Measurements from ENCODE around the gene FBXO2. TPM values are rescaled to one million over a fixed set of nuclear protein-coding genes. Genes with fewer than 3 reads are reported as not detected.
A peak's percentile ranks its signal among the peaks of the same experiment; 100 is the strongest.

FBXO2 gene
- total and polyA plus RNA-seq, 9 of the 15 experiments (the other 6 are each of a cell fraction or from before 2014, with no cell fraction given), result 0.04 to 1.9 (median 0.27) TPM

- Histone ChIP-seq H3K9me1 (ENCODE audit: control insufficient read depth, insufficient read depth, low read length) (no peaks in the 10 kb centered on the region), H2AFZ (ENCODE audit: low read depth, low read length) (no peak overlapping the region), H3K9me3 (replicated peaks; ENCODE audit: control insufficient read depth, insufficient read depth, low read depth, low read length) (no peaks in the 10 kb centered on the region), H3K27ac (ENCODE audit: extremely low read depth, low read depth, low read length) (no peak overlapping the region), H4K20me1 (replicated peaks; ENCODE audit: control insufficient read depth, insufficient read depth, low read length) (peaks cover 21% of the 10 kb centered on the region), H3K4me2 (ENCODE audit: insufficient read depth, low read length) (no peak overlapping the region), H3K36me3 (ENCODE audit: control insufficient read depth, insufficient read depth, low read length) (no peaks in the 10 kb centered on the region), H3K9ac (ENCODE audit: insufficient read depth in 1 of 2, low read depth in 2 of 2, low read length in 2 of 2) (no peak overlapping the region), H3K4me1 (replicated peaks in 1 of 2; ENCODE audit: control insufficient read depth in 2 of 2, insufficient read depth in 2 of 2, low read length in 2 of 2) (no peaks in the 10 kb centered on the region), H3K27me3 (ENCODE audit: control insufficient read depth in 2 of 2, insufficient read depth in 2 of 2, low read length in 2 of 2) (peaks cover 33 to 83% of the 10 kb centered on the region in 2 experiments), H3K79me2 (ENCODE audit: control insufficient read depth, insufficient read depth, low read length) (no peaks in the 10 kb centered on the region), H3K4me3 (no peak overlapping the region)
- DNase-seq (ENCODE audit: extremely low read depth in 1 of 4, low spot score in 3 of 4) (no peak), FAIRE-seq (no peak), ATAC-seq (no peak)
- POLR2A ChIA-PET, result interaction anchor here (1.6 kb wide), 1 partner anchor 10 kb away, joined by 4 read pairs; no protein-coding TSS in a partner anchor
- CTCF ChIA-PET (ENCODE audit: low intra/inter-chr PET ratio), result no interaction called here
- intact Hi-C loops (cut with micrococcal nuclease), result no loop called here
- BruUV-seq (replicated peaks), result no TSS peak
- in situ Hi-C loops (cut with MboI), result no loop called here
- WGBS (ENCODE audit: insufficient coverage, low coverage, missing lambda C conversion rate), result 0% methylated on average over 5 of the region's 5 CpGs
- TF ChIP-seq ADNP (tag; IDR thresholded peaks at IDR 0.05) (0 out of 2 replicates have a peak, but pooled peaks have one; percentile 32), KDM1A (IDR thresholded peaks at IDR 0.05) (peak in 1 of 2 experiments; percentile 22; a peak in 1 of 4 replicates), RBM25 (IDR thresholded peaks at IDR 0.05; ENCODE audit: low read depth, low read length, severe bottlenecking) (peak; percentile 69), ZNF217 (CRISPR knock-in tag; IDR thresholded peaks at IDR 0.05) (no peak)
Observed at GRCh38 chr1:11620924-11621323, 33.3 kb downstream of the FBXO2 start.

DNA sequence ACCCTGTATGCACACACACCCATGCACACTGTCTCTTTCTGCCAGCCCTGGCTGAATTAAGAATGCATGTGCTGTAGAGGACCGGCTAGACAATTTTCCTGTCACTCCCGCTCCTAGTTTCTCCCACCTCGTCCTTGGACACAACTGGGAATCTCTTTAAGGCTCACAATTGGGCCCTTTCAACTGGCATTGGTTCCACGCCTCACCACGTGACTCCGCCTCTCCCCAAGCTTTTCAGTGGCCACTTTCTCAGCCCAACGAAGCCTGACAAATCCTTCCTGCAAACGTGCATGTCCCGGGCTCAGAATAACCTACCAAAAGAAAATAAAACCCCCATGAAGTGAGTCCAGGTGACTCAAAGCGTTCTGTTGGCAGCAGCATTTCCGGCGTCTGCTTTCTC is 33.8 kb downstream of the FBXO2 start:
- WGBS (ENCODE audit: insufficient coverage, low coverage, missing lambda C conversion rate), result 2% methylated on average over 12 of the region's 12 CpGs
- BruUV-seq (replicated peaks), result no TSS peak
- Histone ChIP-seq H3K4me3 (no peak overlapping the region), H3K9me3 (replicated peaks; ENCODE audit: control insufficient read depth, insufficient read depth, low read depth, low read length) (no peaks in the 10 kb centered on the region), H3K27me3 (ENCODE audit: control insufficient read depth in 2 of 2, insufficient read depth in 2 of 2, low read length in 2 of 2) (peaks cover 28 to 78% of the 10 kb centered on the region in 2 experiments), H3K4me2 (ENCODE audit: insufficient read depth, low read length) (no peak overlapping the region), H3K36me3 (ENCODE audit: control insufficient read depth, insufficient read depth, low read length) (no peaks in the 10 kb centered on the region), H3K79me2 (ENCODE audit: control insufficient read depth, insufficient read depth, low read length) (no peaks in the 10 kb centered on the region), H3K9ac (ENCODE audit: insufficient read depth in 1 of 2, low read depth in 2 of 2, low read length in 2 of 2) (no peak overlapping the region), H3K9me1 (ENCODE audit: control insufficient read depth, insufficient read depth, low read length) (no peaks in the 10 kb centered on the region), H3K4me1 (replicated peaks in 1 of 2; ENCODE audit: control insufficient read depth in 2 of 2, insufficient read depth in 2 of 2, low read length in 2 of 2) (no peaks in the 10 kb centered on the region; a peak in 1 of 5 replicates), H3K27ac (ENCODE audit: extremely low read depth, low read depth, low read length) (no peak overlapping the region), H2AFZ (ENCODE audit: low read depth, low read length) (no peak overlapping the region), H4K20me1 (replicated peaks; ENCODE audit: control insufficient read depth, insufficient read depth, low read length) (peaks cover 21% of the 10 kb centered on the region)
- CTCF ChIA-PET (ENCODE audit: low intra/inter-chr PET ratio), result no interaction called here
- in situ Hi-C loops (cut with MboI) (no loop called here), intact Hi-C loops (cut with micrococcal nuclease) (no loop called here)
- POLR2A ChIA-PET, result no interaction called here
- no peak for DNase-seq (ENCODE audit: extremely low read depth in 1 of 4, low spot score in 3 of 4)
- ATAC-seq, result no peak
- FAIRE-seq, result no peak
- TF ChIP-seq PBX2 (CRISPR knock-in tag; IDR thresholded peaks at IDR 0.05; ENCODE audit: low read depth) (no peak), PBX2 (tag; conservative IDR thresholded peaks at IDR 0.05; ENCODE audit: low read depth) (no peak), USF1 (CRISPR knock-in tag; IDR thresholded peaks at IDR 0.05) (peak; percentile 58), NR2F6 (CRISPR knock-in tag; IDR thresholded peaks at IDR 0.05) (no peak), KLF16 (IDR thresholded peaks at IDR 0.05) (no peak), RAD51 (IDR thresholded peaks at IDR 0.05; ENCODE audit: borderline replicate concordance, low read depth) (peak; percentile 33; the same call in 1 of the 2 replicates), PHTF2 (CRISPR knock-in tag; IDR thresholded peaks at IDR 0.05) (no peak)
- TF ChIP-seq, protein P1, sequence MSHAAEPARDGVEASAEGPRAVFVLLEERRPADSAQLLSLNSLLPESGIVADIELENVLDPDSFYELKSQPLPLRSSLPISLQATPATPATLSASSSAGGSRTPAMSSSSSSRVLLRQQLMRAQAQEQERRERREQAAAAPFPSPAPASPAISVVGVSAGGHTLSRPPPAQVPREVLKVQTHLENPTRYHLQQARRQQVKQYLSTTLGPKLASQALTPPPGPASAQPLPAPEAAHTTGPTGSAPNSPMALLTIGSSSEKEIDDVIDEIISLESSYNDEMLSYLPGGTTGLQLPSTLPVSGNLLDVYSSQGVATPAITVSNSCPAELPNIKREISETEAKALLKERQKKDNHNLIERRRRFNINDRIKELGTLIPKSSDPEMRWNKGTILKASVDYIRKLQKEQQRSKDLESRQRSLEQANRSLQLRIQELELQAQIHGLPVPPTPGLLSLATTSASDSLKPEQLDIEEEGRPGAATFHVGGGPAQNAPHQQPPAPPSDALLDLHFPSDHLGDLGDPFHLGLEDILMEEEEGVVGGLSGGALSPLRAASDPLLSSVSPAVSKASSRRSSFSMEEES (CRISPR knock-in tag; IDR thresholded peaks at IDR 0.05), result peak; percentile 28; the same call in 1 of the 2 replicates

Data from K562 (cell line).